ENCODE data around the gene TSPAN18.

TSPAN18 gene

GRCh38 chr11:44741976-44742375 is 15.2 kb downstream of the TSPAN18 start:
- no peak for DNase-seq

- no peak for DNase-seq
Observed at GRCh38 chr11:44742508-44743246, 15.9 kb downstream of the TSPAN18 start.

GRCh38 chr11:44743326-44743725 is 16.6 kb downstream of the TSPAN18 start:
- no peak for DNase-seq

- no peak for DNase-seq
Observed at GRCh38 chr11:44743959-44744557, 17.3 kb downstream of the TSPAN18 start.

GRCh38 chr11:44746894-44747293 is 20.1 kb downstream of the TSPAN18 start:
- DNase-seq, result no peak

GRCh38 chr11:44747316-44747715 is 20.6 kb downstream of the TSPAN18 start:
- no peak for DNase-seq

- DNase-seq, result no peak
Observed at GRCh38 chr11:44747836-44748235, 21.1 kb downstream of the TSPAN18 start.

GRCh38 chr11:44748606-44749005 is 21.8 kb downstream of the TSPAN18 start:
- no peak for DNase-seq

- no peak for DNase-seq
Observed at GRCh38 chr11:44749189-44749588, 22.4 kb downstream of the TSPAN18 start.

GRCh38 chr11:44750551-44751465 is 24.0 kb downstream of the TSPAN18 start:
- no peak for DNase-seq

GRCh38 chr11:44752300-44752699 is 25.5 kb downstream of the TSPAN18 start:
- no peak for DNase-seq

- no peak for DNase-seq
Observed at GRCh38 chr11:44752713-44753112, 26.0 kb downstream of the TSPAN18 start.

GRCh38 chr11:44753961-44754645 is 27.3 kb downstream of the TSPAN18 start:
- DNase-seq, result no peak

- DNase-seq, result no peak
Observed at GRCh38 chr11:44754876-44755555, 28.3 kb downstream of the TSPAN18 start.

GRCh38 chr11:44755556-44756523 is 29.1 kb downstream of the TSPAN18 start:
- no peak for DNase-seq

- DNase-seq, result no peak
Observed at GRCh38 chr11:44758983-44759382, 32.2 kb downstream of the TSPAN18 start.

- DNase-seq, result no peak
Observed at GRCh38 chr11:44759743-44760476, 33.1 kb downstream of the TSPAN18 start.

- no peak for DNase-seq
Observed at GRCh38 chr11:44760477-44760872, 33.7 kb downstream of the TSPAN18 start.

GRCh38 chr11:44760917-44761550 is 34.3 kb downstream of the TSPAN18 start:
- DNase-seq, result no peak

GRCh38 chr11:44761551-44761961 is 34.8 kb downstream of the TSPAN18 start:
- DNase-seq, result no peak
